Fibroblast of mammary gland (primary cell): ENCODE measurements around the gene PITX1.
A peak's percentile ranks its signal among the peaks of the same experiment; 100 is the strongest.
"Not testable (repeated sequence)": the region's sequence is repeated elsewhere in the genome, so short reads cannot be mapped to it uniquely, and the experiment has no call there.

Experiments
- DNase-seq: peaks from one replicate; pipeline ENCODE4 v3.0.0-alpha.2; 2010; ENCODE audit warnings: low read depth
- H3K4me3 ChIP-seq: 2 replicates; pipeline ENCODE4 v1.5.1; 2011; ENCODE audit warnings: low read depth, mild to moderate bottlenecking, low read length, moderate library complexity; ENCODE audit not compliant: control insufficient read depth
- TF ChIP-seq, protein P1 (sequence below): conservative IDR thresholded peaks from 2 replicates; pipeline ENCODE4 v1.5.1; 2011; ENCODE audit warnings: low read depth, low read length, inconsistent platforms; ENCODE audit not compliant: control insufficient read depth, insufficient read depth

PITX1 gene

DNA sequence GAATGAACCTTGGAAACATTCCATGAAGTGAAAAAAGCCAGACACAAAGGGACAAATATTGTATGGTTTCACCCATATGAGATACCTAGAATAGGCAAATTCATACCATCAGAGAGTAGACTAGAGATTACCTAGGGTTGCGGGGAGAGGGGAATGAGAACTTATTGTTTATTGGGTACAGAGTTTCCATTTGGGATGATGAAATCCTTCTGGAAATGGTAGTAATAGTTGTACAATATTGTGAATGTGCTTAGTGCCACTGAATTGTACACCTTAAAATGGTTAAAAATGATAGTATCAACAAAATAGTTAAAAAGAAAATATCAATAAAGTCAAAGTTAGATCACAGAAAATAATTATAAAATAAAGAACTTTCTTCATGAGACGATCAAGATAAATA is 40.9 kb downstream of the PITX1 start:
- TF ChIP-seq, protein P1, sequence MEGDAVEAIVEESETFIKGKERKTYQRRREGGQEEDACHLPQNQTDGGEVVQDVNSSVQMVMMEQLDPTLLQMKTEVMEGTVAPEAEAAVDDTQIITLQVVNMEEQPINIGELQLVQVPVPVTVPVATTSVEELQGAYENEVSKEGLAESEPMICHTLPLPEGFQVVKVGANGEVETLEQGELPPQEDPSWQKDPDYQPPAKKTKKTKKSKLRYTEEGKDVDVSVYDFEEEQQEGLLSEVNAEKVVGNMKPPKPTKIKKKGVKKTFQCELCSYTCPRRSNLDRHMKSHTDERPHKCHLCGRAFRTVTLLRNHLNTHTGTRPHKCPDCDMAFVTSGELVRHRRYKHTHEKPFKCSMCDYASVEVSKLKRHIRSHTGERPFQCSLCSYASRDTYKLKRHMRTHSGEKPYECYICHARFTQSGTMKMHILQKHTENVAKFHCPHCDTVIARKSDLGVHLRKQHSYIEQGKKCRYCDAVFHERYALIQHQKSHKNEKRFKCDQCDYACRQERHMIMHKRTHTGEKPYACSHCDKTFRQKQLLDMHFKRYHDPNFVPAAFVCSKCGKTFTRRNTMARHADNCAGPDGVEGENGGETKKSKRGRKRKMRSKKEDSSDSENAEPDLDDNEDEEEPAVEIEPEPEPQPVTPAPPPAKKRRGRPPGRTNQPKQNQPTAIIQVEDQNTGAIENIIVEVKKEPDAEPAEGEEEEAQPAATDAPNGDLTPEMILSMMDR, result no peak
- H3K4me3 ChIP-seq, result no peak overlapping the region
- no peak for DNase-seq

DNA sequence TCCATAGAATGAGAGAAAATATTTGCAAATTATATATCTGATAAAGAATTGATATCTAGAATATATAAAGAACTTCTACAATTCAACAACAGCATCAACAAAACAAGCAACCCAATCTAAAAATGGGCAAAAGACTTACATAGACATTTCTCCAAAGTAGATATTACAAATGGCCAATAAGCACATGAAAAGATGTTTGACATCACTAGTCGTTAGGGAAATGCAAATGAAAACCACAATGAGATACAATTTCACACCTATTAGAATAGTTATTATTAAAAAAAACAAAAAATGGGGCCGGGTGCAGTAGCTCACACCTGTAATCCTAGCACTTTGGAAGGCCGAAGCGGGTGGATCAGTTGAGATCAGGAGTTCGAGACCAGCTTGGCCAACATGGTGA is 41.9 kb downstream of the PITX1 start:
- TF ChIP-seq, protein P1, result no peak
- DNase-seq, result no peak
- no peak overlapping the region for H3K4me3 ChIP-seq

DNA sequence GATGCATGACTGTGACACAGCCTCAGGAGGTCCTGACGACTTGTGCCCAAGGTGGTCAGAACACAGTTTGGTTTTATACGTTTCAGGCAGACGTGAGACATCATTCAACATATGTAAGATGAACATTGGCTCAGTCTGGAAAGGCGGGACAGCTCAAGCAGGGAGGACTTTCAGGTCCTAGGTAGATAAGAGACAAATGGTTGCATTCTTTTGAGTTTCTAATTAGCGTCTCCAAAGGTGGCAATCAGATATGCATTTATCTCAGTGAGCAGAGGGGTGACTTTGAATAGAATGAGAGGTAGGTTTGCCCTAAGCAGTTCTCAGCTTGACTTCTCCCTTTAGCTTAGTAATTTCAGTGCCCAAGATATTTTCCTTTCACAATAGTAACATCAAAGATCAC is 43.8 kb downstream of the PITX1 start:
- not testable (repeated sequence) for DNase-seq, H3K4me3 ChIP-seq

DNA sequence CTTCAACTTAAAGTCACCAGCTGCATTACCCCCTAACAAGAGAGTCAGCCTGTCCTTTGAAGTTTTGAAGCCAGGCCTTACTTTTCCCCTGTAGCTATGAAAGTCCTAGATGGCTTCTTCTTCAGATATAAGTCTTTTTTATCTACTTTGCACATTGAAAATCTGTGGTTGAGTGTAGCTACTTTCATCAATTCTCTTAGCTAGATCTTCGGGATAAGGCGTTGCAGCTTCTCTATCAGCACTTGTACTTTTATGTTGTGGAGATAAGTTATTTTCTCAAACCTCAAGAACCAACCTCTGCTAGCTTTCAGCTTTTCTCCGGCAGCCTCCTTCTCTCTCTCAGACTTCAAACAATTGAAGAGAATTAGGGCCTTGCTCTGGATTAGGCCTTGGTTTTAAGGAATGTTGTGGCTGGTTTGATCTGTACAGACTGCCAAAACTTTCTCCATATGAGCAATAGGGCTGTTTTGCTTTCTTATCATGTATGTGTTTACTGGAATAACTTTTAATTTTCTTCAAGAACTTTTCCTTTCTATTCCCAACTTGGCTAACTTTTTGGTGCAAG is 44.7 kb downstream of the PITX1 start:
- DNase-seq, result peak; percentile 6
- no peak overlapping the region for H3K4me3 ChIP-seq
- TF ChIP-seq, protein P1, result no peak

DNA sequence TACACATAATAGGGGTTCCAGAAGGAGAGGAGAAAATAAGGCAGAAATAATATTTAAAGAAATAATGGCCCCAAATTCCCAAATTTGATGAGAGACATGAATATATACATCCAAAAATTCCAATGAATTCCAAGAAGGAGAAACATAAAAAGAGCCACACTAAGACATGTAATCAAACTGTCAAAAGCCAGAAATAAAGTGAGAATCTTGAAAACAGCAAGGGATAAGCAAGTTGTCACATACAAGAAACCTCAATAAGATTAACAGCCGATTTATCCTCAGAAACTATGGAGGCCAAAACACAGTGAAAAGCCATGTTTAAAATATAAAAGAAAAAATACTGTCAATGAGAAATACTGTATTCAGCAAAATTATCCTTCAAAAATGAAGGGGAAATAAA is 51.8 kb downstream of the PITX1 start:
- DNase-seq, result peak; percentile 2
- no peak overlapping the region for H3K4me3 ChIP-seq
- TF ChIP-seq, protein P1, result no peak

DNA sequence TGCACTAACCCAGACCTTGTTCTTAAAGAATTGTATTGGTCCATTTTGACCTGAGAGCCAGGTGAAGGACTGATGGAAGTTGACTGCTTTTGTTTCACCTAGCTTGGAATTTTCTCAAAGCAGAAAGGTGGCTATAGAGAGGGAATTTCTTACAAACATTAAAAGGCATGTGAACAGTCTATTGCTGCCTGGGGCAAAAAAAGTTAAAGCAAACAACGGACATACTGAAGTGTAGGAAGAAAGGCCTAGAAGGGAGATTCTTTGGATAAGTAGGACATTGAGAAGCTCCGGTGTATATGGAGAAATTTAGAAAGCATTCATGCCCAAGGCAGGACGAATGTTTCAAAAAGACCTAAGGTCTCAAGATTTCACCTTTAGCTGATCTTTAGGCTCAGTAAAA is 54.6 kb downstream of the PITX1 start:
- no peak overlapping the region for H3K4me3 ChIP-seq
- TF ChIP-seq, protein P1, result no peak
- no peak for DNase-seq
